ENCODE data around the gene OGFRL1. TPM values are rescaled to one million over a fixed set of nuclear protein-coding genes. Genes with fewer than 3 reads are reported as not detected.

OGFRL1 gene
- total RNA-seq, 1 experiment from 2014 or later: 10.3 TPM

DNA sequence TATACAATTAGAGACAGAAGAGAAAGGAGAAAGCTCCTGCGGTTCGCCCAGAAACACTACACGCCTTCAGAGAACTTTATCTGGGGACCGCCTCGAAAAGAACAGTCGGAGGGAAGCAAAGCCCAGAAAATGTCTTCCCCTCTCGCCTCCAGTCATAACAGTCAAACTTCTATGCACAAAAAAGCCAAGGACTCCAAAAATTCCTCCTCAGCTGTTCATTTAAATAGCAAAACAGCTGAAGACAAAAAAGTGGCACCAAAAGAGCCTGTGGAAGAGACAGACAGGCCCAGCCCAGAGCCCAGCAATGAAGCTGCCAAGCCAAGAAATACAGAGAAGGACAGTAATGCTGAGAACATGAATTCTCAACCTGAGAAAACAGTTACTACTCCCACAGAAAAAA is 12.9 kb downstream of the OGFRL1 start:
- no peak overlapping the region for H3K4me2 ChIP-seq (ENCODE audit: low read length)
- H3K9ac ChIP-seq (ENCODE audit: low read length): no peak overlapping the region
- ATAC-seq: no peak
- no peaks in the 10 kb centered on the region for H4K20me1 ChIP-seq (ENCODE audit: insufficient read depth)
- TSS peak; percentile 10 for BruUV-seq (replicated peaks)
- ChIA-PET POLR2A (no interaction called here), RAD21 (ENCODE audit: low non-redundant PET in 1 of 2, low total read pairs in 2 of 2, uncharacterized antibody in 2 of 2, unreplicated experiment in 2 of 2) (no interaction called here), CTCF (no interaction called here)
- no peak overlapping the region for H3K27ac ChIP-seq (ENCODE audit: low read depth, low read length)
- TF ChIP-seq ZBTB33 (IDR thresholded peaks at IDR 0.05; ENCODE audit: extremely low read depth, insufficient replicate concordance, low read length) (no peak), SRF (IDR thresholded peaks at IDR 0.05; ENCODE audit: low read depth) (no peak), JUND (IDR thresholded peaks at IDR 0.05) (no peak), ELF1 (IDR thresholded peaks at IDR 0.05; ENCODE audit: borderline replicate concordance, low read depth) (no peak), POLR2A (IDR thresholded peaks at IDR 0.05; ENCODE audit: borderline replicate concordance, extremely low read depth, insufficient read depth, insufficient read length) (no peak), SP1 (IDR thresholded peaks at IDR 0.05; ENCODE audit: low read depth) (no peak), CBX3 (IDR thresholded peaks at IDR 0.05; ENCODE audit: low read depth) (no peak), ZNF274 (IDR thresholded peaks at IDR 0.05; ENCODE audit: low read depth, low read length) (no peak), POLR2AphosphoS5 (IDR thresholded peaks at IDR 0.05; ENCODE audit: low read depth, low read length) (no peak), EZH2phosphoT487 (IDR thresholded peaks at IDR 0.05; ENCODE audit: borderline replicate concordance) (no peak), CEBPB (IDR thresholded peaks at IDR 0.05; ENCODE audit: low read depth) (no peak), TCF7L2 (IDR thresholded peaks at IDR 0.05; ENCODE audit: borderline replicate concordance, extremely low read depth, insufficient read depth, insufficient read length) (no peak), SIN3A (IDR thresholded peaks at IDR 0.05; ENCODE audit: low read depth) (no peak), YY1 (IDR thresholded peaks at IDR 0.05; ENCODE audit: extremely low read depth, insufficient replicate concordance, low read depth, low read length) (no peak), EGR1 (IDR thresholded peaks at IDR 0.05; ENCODE audit: low read depth) (no peak), RAD21 (IDR thresholded peaks at IDR 0.05; ENCODE audit: low read depth) (no peak), EZH2 (IDR thresholded peaks at IDR 0.05) (no peak)
- TF ChIP-seq, protein P1, sequence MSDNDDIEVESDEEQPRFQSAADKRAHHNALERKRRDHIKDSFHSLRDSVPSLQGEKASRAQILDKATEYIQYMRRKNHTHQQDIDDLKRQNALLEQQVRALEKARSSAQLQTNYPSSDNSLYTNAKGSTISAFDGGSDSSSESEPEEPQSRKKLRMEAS (IDR thresholded peaks at IDR 0.05): no peak
- H3K9me3 ChIP-seq (ENCODE audit: control insufficient read depth in 1 of 2, insufficient read depth in 1 of 2, low read depth in 1 of 2, low read length in 2 of 2): no peaks in the 10 kb centered on the region
- intact Hi-C loops (cut with micrococcal nuclease): no loop called here
- H3K9me2 ChIP-seq (ENCODE audit: insufficient read depth): no peaks in the 10 kb centered on the region
- H3K4me1 ChIP-seq (ENCODE audit: control insufficient read depth in 1 of 2, insufficient read depth in 2 of 2, low read length in 2 of 2): no peaks in the 10 kb centered on the region
- peaks cover 0 to 7% of the 10 kb centered on the region in 2 experiments; a peak in 1 of 4 replicates for H3K36me3 ChIP-seq (ENCODE audit: control insufficient read depth in 1 of 2, insufficient read depth in 2 of 2, low read length in 2 of 2)
- H3K79me2 ChIP-seq (ENCODE audit: insufficient read depth, low read length): no peaks in the 10 kb centered on the region
- no peak for DNase-seq (ENCODE audit: low read depth, low spot score)
- no peaks in the 10 kb centered on the region for H3K27me3 ChIP-seq (ENCODE audit: insufficient read depth, low read length)
- no peak overlapping the region for H2AFZ ChIP-seq (ENCODE audit: low read depth, low read length, poor library complexity, severe bottlenecking)
- no peak overlapping the region for H3K4me3 ChIP-seq (replicated peaks in 1 of 2; ENCODE audit: low read depth in 1 of 2, low read length in 2 of 2)

Measured in HCT116 (cell line).